ENCODE results near the gene MKI67. TPM values are rescaled to one million over a fixed set of nuclear protein-coding genes. Genes with fewer than 3 reads are reported as not detected.

Gene MKI67
- total RNA-seq, 5 donors from 2014 or later (not counting 1 experiment from before 2014, with no cell fraction given) = 0.70 to 8.6 (median 1.8) TPM

GRCh38 chr10:128061306-128062300 lies 64.6 kb downstream of the MKI67 start:
- Histone ChIP-seq H3K4me1 (ENCODE audit: control insufficient read depth in 1 of 2, extremely low read depth in 1 of 2, insufficient read depth in 2 of 2, low read length in 2 of 2) (peaks cover 35 to 75% of the 10 kb centered on the region in 2 experiments), H3K27ac (ENCODE audit: low read length) (peak overlapping the region; percentile 81), H3K36me3 (ENCODE audit: control insufficient read depth in 2 of 2, extremely low read depth in 1 of 2, insufficient read depth in 1 of 2, low read length in 1 of 2) (peaks cover 16 to 63% of the 10 kb centered on the region in 2 donors), H3K27me3 (replicated peaks in 1 of 2; ENCODE audit: control insufficient read depth in 2 of 2, extremely low read depth in 1 of 2, insufficient read depth in 2 of 2, low read length in 1 of 2) (no peaks in the 10 kb centered on the region), H3K4me3 (ENCODE audit: control insufficient read depth in 1 of 2, extremely low read depth in 1 of 2, low read length in 1 of 2) (no peak overlapping the region), H3K9me3 (no peaks in the 10 kb centered on the region)
- peak overlapping the region; percentile 88 to 91 for H3K27ac Mint-ChIP-seq
- WGBS (ENCODE audit: insufficient coverage) = 90% methylated on average over 2 of the region's 14 CpGs
- peaks cover 81 to 85% (median 82%) of the 10 kb centered on the region in 3 donors for H3K4me1 Mint-ChIP-seq
- ChIA-PET POLR2A (interaction anchor here (0.5 to 7.2 kb wide), 8 partner anchors 8 to 119 kb away, joined by 3 to 62 read pairs (median 4); no protein-coding TSS in a partner anchor), CTCF (interaction anchor here (0.6 to 2.2 kb wide), 8 partner anchors 9 to 120 kb away, joined by 3 to 15 read pairs (median 4); no protein-coding TSS in a partner anchor)
- DNase-seq (no peak), ATAC-seq (replicated peaks in 1 of 4) (no peak)
- H3K36me3 Mint-ChIP-seq = peaks cover 30% of the 10 kb centered on the region
- no peaks in the 10 kb centered on the region for H3K9me3 Mint-ChIP-seq
- no peaks in the 10 kb centered on the region for H3K27me3 Mint-ChIP-seq
- peak overlapping the region in 2 of 3 donors; percentile 47 to 80 for H3K4me3 Mint-ChIP-seq

- H3K4me1 ChIP-seq (ENCODE audit: control insufficient read depth in 1 of 2, extremely low read depth in 1 of 2, insufficient read depth in 2 of 2, low read length in 2 of 2) = peaks cover 32 to 69% of the 10 kb centered on the region in 2 experiments
- H3K36me3 ChIP-seq (ENCODE audit: control insufficient read depth in 2 of 2, extremely low read depth in 1 of 2, insufficient read depth in 1 of 2, low read length in 1 of 2) = peaks cover 17 to 63% of the 10 kb centered on the region in 2 donors
- CTCF ChIA-PET = interaction anchor here in 1 of 2 donors (0.6 kb wide), 1 partner anchor 25 kb away, joined by 4 read pairs; no protein-coding TSS in a partner anchor
These were observed 65.6 kb downstream of the MKI67 start for GRCh38 chr10:128060341-128061250.

GRCh38 chr10:128059982-128060293 lies 66.3 kb downstream of the MKI67 start:
- POLR2A ChIA-PET = interaction anchor here in 1 of 2 donors (7.2 kb wide), 1 partner anchor 11 kb away, joined by 62 read pairs; no protein-coding TSS in a partner anchor
- DNase-seq = no peak
- 100% methylated on average over 1 of the region's 1 CpG for WGBS (ENCODE audit: insufficient coverage)
- Mint-ChIP-seq H3K4me1 (peaks cover 65 to 76% (median 65%) of the 10 kb centered on the region in 3 donors), H3K4me3 (no peak overlapping the region), H3K9me3 (no peaks in the 10 kb centered on the region), H3K36me3 (peaks cover 37% of the 10 kb centered on the region), H3K27me3 (no peaks in the 10 kb centered on the region), H3K27ac (peak overlapping the region; percentile 9 to 72)
- peaks cover 26 to 62% of the 10 kb centered on the region in 2 experiments for H3K4me1 ChIP-seq (ENCODE audit: control insufficient read depth in 1 of 2, extremely low read depth in 1 of 2, insufficient read depth in 2 of 2, low read length in 2 of 2)
- ATAC-seq (replicated peaks in 1 of 4) = no peak
- peak overlapping the region; percentile 50 for H3K27ac ChIP-seq (ENCODE audit: low read length)
- H3K27me3 ChIP-seq (replicated peaks in 1 of 2; ENCODE audit: control insufficient read depth in 2 of 2, extremely low read depth in 1 of 2, insufficient read depth in 2 of 2, low read length in 1 of 2) = no peaks in the 10 kb centered on the region
- CTCF ChIA-PET = no interaction called here
- H3K9me3 ChIP-seq = no peaks in the 10 kb centered on the region
- no peak overlapping the region for H3K4me3 ChIP-seq (ENCODE audit: control insufficient read depth in 1 of 2, extremely low read depth in 1 of 2, low read length in 1 of 2)
- H3K36me3 ChIP-seq (ENCODE audit: control insufficient read depth in 2 of 2, extremely low read depth in 1 of 2, insufficient read depth in 1 of 2, low read length in 1 of 2) = peaks cover 17 to 65% of the 10 kb centered on the region in 2 donors

More at GRCh38 chr10:128060341-128061250, 65.6 kb downstream of the MKI67 start:
- Mint-ChIP-seq H3K27ac (peak overlapping the region; percentile 6 to 72), H3K4me3 (no peak overlapping the region), H3K36me3 (peaks cover 31% of the 10 kb centered on the region), H3K4me1 (peaks cover 71 to 80% (median 72%) of the 10 kb centered on the region in 3 donors), H3K9me3 (no peaks in the 10 kb centered on the region), H3K27me3 (no peaks in the 10 kb centered on the region)
- H3K4me3 ChIP-seq (ENCODE audit: control insufficient read depth in 1 of 2, extremely low read depth in 1 of 2, low read length in 1 of 2) = no peak overlapping the region
- POLR2A ChIA-PET = interaction anchor here in 1 of 2 donors (1.8 to 7.2 kb wide), 2 partner anchors 8 to 12 kb away, joined by 4 to 62 read pairs; no protein-coding TSS in a partner anchor
- H3K27ac ChIP-seq (ENCODE audit: low read length) = no peak overlapping the region
- H3K27me3 ChIP-seq (replicated peaks in 1 of 2; ENCODE audit: control insufficient read depth in 2 of 2, extremely low read depth in 1 of 2, insufficient read depth in 2 of 2, low read length in 1 of 2) = no peaks in the 10 kb centered on the region
- no peak for ATAC-seq (replicated peaks in 1 of 4)
- H3K9me3 ChIP-seq = no peaks in the 10 kb centered on the region
- peak in 1 of 35 experiments; percentile 19 for DNase-seq
- 100% methylated on average over 5 of the region's 9 CpGs for WGBS (ENCODE audit: insufficient coverage)

- no peaks in the 10 kb centered on the region for H3K9me3 ChIP-seq
- POLR2A ChIA-PET = interaction anchor here in 1 of 2 donors (7.2 kb wide), 1 partner anchor 11 kb away, joined by 62 read pairs; no protein-coding TSS in a partner anchor
- Mint-ChIP-seq H3K9me3 (no peaks in the 10 kb centered on the region), H3K4me3 (no peak overlapping the region), H3K4me1 (peaks cover 60 to 72% (median 60%) of the 10 kb centered on the region in 3 donors), H3K27ac (peak overlapping the region; percentile 84 to 87), H3K36me3 (peaks cover 40% of the 10 kb centered on the region), H3K27me3 (no peaks in the 10 kb centered on the region)
- H3K27me3 ChIP-seq (replicated peaks in 1 of 2; ENCODE audit: control insufficient read depth in 2 of 2, extremely low read depth in 1 of 2, insufficient read depth in 2 of 2, low read length in 1 of 2) = no peaks in the 10 kb centered on the region
- no peak overlapping the region for H3K4me3 ChIP-seq (ENCODE audit: control insufficient read depth in 1 of 2, extremely low read depth in 1 of 2, low read length in 1 of 2)
- 72% methylated on average over 13 of the region's 15 CpGs for WGBS (ENCODE audit: insufficient coverage)
- ATAC-seq (replicated peaks in 1 of 4) (no peak), DNase-seq (peak in 2 of 35 experiments; percentile 24 to 30)
- peak overlapping the region; percentile 50 for H3K27ac ChIP-seq (ENCODE audit: low read length)
- peaks cover 17 to 70% of the 10 kb centered on the region in 2 donors for H3K36me3 ChIP-seq (ENCODE audit: control insufficient read depth in 2 of 2, extremely low read depth in 1 of 2, insufficient read depth in 1 of 2, low read length in 1 of 2)
- H3K4me1 ChIP-seq (ENCODE audit: control insufficient read depth in 1 of 2, extremely low read depth in 1 of 2, insufficient read depth in 2 of 2, low read length in 2 of 2) = peaks cover 22 to 57% of the 10 kb centered on the region in 2 experiments
- CTCF ChIA-PET = interaction anchor here in 1 of 2 donors (0.9 to 1.7 kb wide), 3 partner anchors 10 to 23 kb away, joined by 3 to 7 read pairs (median 5); no protein-coding TSS in a partner anchor
These were observed 66.8 kb downstream of the MKI67 start for GRCh38 chr10:128059266-128059981.

GRCh38 chr10:128058750-128059134 lies 67.5 kb downstream of the MKI67 start:
- peaks cover 17 to 76% of the 10 kb centered on the region in 2 donors for H3K36me3 ChIP-seq (ENCODE audit: control insufficient read depth in 2 of 2, extremely low read depth in 1 of 2, insufficient read depth in 1 of 2, low read length in 1 of 2)
- Mint-ChIP-seq H3K27me3 (no peaks in the 10 kb centered on the region), H3K27ac (peak overlapping the region in 1 of 2 donors; percentile 87), H3K4me3 (no peak overlapping the region), H3K4me1 (peaks cover 53 to 65% (median 56%) of the 10 kb centered on the region in 3 donors), H3K36me3 (peaks cover 43% of the 10 kb centered on the region), H3K9me3 (no peaks in the 10 kb centered on the region)
- ChIA-PET CTCF (interaction anchor here in 1 of 2 donors (0.9 to 1.7 kb wide), 3 partner anchors 10 to 22 kb away, joined by 3 to 7 read pairs (median 5); no protein-coding TSS in a partner anchor), POLR2A (interaction anchor here in 1 of 2 donors (7.2 kb wide), 1 partner anchor 10 kb away, joined by 62 read pairs; no protein-coding TSS in a partner anchor)
- H3K27me3 ChIP-seq (replicated peaks in 1 of 2; ENCODE audit: control insufficient read depth in 2 of 2, extremely low read depth in 1 of 2, insufficient read depth in 2 of 2, low read length in 1 of 2) = no peaks in the 10 kb centered on the region
- DNase-seq (no peak), ATAC-seq (replicated peaks in 1 of 4) (no peak)
- peaks cover 15 to 50% of the 10 kb centered on the region in 2 experiments for H3K4me1 ChIP-seq (ENCODE audit: control insufficient read depth in 1 of 2, extremely low read depth in 1 of 2, insufficient read depth in 2 of 2, low read length in 2 of 2)
- H3K4me3 ChIP-seq (ENCODE audit: control insufficient read depth in 1 of 2, extremely low read depth in 1 of 2, low read length in 1 of 2) = no peak overlapping the region
- peak overlapping the region; percentile 50 for H3K27ac ChIP-seq (ENCODE audit: low read length)
- no peaks in the 10 kb centered on the region for H3K9me3 ChIP-seq

Measured in T-cell (primary cell).